HepG2 (cell line): ENCODE results near the gene TRMT1. TPM values are rescaled to one million over a fixed set of nuclear protein-coding genes. Genes with fewer than 3 reads are reported as not detected.

Source experiments
- E2F1 ChIP-seq: sonication (generic); formaldehyde crosslinking; IDR thresholded peaks from 2 replicates; pipeline ENCODE4 v1.5.0; 2020; ENCODE audit warnings: missing genetic modification reagents
- EZH2 ChIP-seq: conservative IDR thresholded peaks from 2 replicates; pipeline ENCODE4 v1.6.1; 2012; ENCODE audit warnings: mild to moderate bottlenecking, low read depth, low read length, moderate library complexity
- FOSL2 ChIP-seq: sonication (generic); formaldehyde crosslinking; IDR thresholded peaks from 2 replicates; pipeline ENCODE4 v1.4.0; 2020; ENCODE audit warnings: missing genetic modification reagents
- FOXM1 ChIP-seq: sonication (generic); formaldehyde crosslinking; IDR thresholded peaks from 2 replicates; pipeline ENCODE4 v1.5.0; 2020; ENCODE audit warnings: missing genetic modification reagents
- GMEB1 ChIP-seq: sonication (generic); formaldehyde crosslinking; IDR thresholded peaks from 2 replicates; pipeline ENCODE4 v1.5.1; 2020; ENCODE audit warnings: missing genetic modification reagents, mild to moderate bottlenecking, borderline replicate concordance
- HMG20A ChIP-seq: IDR thresholded peaks from 2 replicates; pipeline ENCODE4 v1.6.1; 2016; ENCODE audit warnings: borderline replicate concordance
- HOXA3 ChIP-seq: sonication (generic); formaldehyde crosslinking; IDR thresholded peaks from 2 replicates; pipeline ENCODE4 v1.5.0; 2020; ENCODE audit warnings: missing genetic modification reagents
- JUND ChIP-seq: sonication (generic); formaldehyde crosslinking; IDR thresholded peaks from 2 replicates; pipeline ENCODE4 v1.8.0; 2022; ENCODE audit warnings: mild to moderate bottlenecking, missing genetic modification reagents
- MED8 ChIP-seq: sonication (generic); formaldehyde crosslinking; IDR thresholded peaks from 2 replicates; pipeline ENCODE4 v1.8.1; 2023; ENCODE audit warnings: mild to moderate bottlenecking, missing genetic modification reagents; ENCODE audit not compliant: insufficient replicate concordance
- MEF2D ChIP-seq: sonication (generic); formaldehyde crosslinking; IDR thresholded peaks from 2 replicates; pipeline ENCODE4 v1.5.1; 2020; ENCODE audit warnings: mild to moderate bottlenecking, missing genetic modification reagents
- PITX1 ChIP-seq: sonication (generic); formaldehyde crosslinking; IDR thresholded peaks from 2 replicates; pipeline ENCODE4 v1.5.1; 2020; ENCODE audit warnings: mild to moderate bottlenecking, missing genetic modification reagents
- SNAPC5 ChIP-seq: sonication (generic); formaldehyde crosslinking; IDR thresholded peaks from 2 replicates; pipeline ENCODE4 v1.8.1; 2023; ENCODE audit warnings: mild to moderate bottlenecking, missing genetic modification reagents, borderline replicate concordance
- TCF7L2 ChIP-seq: IDR thresholded peaks from 2 replicates; pipeline ENCODE4 v1.6.1; 2011; ENCODE audit warnings: mild to moderate bottlenecking, low read depth, low read length, moderate library complexity
- TOPORS ChIP-seq: sonication (generic); formaldehyde crosslinking; IDR thresholded peaks from 2 replicates; pipeline ENCODE4 v1.8.0; 2023; ENCODE audit warnings: mild to moderate bottlenecking, missing genetic modification reagents
- YY1 ChIP-seq: IDR thresholded peaks from 2 replicates; pipeline ENCODE4 v1.6.1; 2011; ENCODE audit warnings: low read length, low read depth, moderate library complexity, mild to moderate bottlenecking; ENCODE audit not compliant: insufficient read depth, insufficient replicate concordance
- ZBTB34 ChIP-seq: sonication (generic); formaldehyde crosslinking; IDR thresholded peaks from 2 replicates; pipeline ENCODE4 v1.8.0; 2022; ENCODE audit warnings: mild to moderate bottlenecking, missing genetic modification reagents
- ZNF124 ChIP-seq: sonication (generic); formaldehyde crosslinking; IDR thresholded peaks from 2 replicates; pipeline ENCODE4 v1.4.0; 2020; ENCODE audit warnings: missing genetic modification reagents
- ZNF609 ChIP-seq: sonication (generic); formaldehyde crosslinking; IDR thresholded peaks from 2 replicates; pipeline ENCODE4 v1.4.0; 2020; ENCODE audit warnings: mild to moderate bottlenecking, missing genetic modification reagents, borderline replicate concordance
- ZNF775 ChIP-seq: sonication (generic); formaldehyde crosslinking; IDR thresholded peaks from 2 replicates; pipeline ENCODE4 v1.4.0; 2020; ENCODE audit warnings: missing genetic modification reagents, mild to moderate bottlenecking, moderate library complexity, borderline replicate concordance
- polyA plus RNA-seq, 8 experiments: library from polyadenylated mRNA; depleted of rRNA in 3 of 8; stranded (reverse) in 7 of 8; unstranded in 1 of 8; fragments of >200 nt; fragmentation: Illumina TruSeq in 4 of 8; extraction: Trizol in 4 of 8; gene quantifications; 2 replicates each; pipeline versions ENCODE4 v1.2.1 to v1.2.3, GENCODE V29; 2011 to 2016; ENCODE audit warnings: low read depth in 4 of 8, missing spikeins in 1 of 8, mixed read lengths in 1 of 8; ENCODE audit not compliant: insufficient read depth in 1 of 8
- total RNA-seq, 5 experiments: library from RNA; depleted of rRNA; stranded (reverse); fragments of >200 nt; fragmentation: Illumina TruSeq; extraction: Trizol; gene quantifications; 2 replicates each; pipeline ENCODE4 v1.2.3, GENCODE V29; 2016; ENCODE audit warnings: low read depth in 1 of 5

The TRMT1 gene
- total and polyA plus RNA-seq, 2 of the 13 experiments (the other 11 are each of a cell fraction or from before 2014, with no cell fraction given), result 35.5 to 44.1 TPM

GRCh38 chr19:13155472-13156359, 39.2 kb upstream of the TRMT1 start (continued):
- no peak for TF ChIP-seq TCF7L2
- peak; percentile 31 for TF ChIP-seq YY1
- 0 out of 2 replicates have a peak, but pooled peaks have one; percentile 22 for TF ChIP-seq ZNF775 (CRISPR knock-in tag)
- no peak for TF ChIP-seq ZNF124
- TF ChIP-seq EZH2, result no peak
- no peak for TF ChIP-seq FOXM1
- no peak for TF ChIP-seq TOPORS (CRISPR knock-in tag)
- no peak for TF ChIP-seq SNAPC5 (CRISPR knock-in tag)
- TF ChIP-seq HMG20A (CRISPR knock-in tag), result no peak
- TF ChIP-seq E2F1 (CRISPR knock-in tag), result no peak
- no peak for TF ChIP-seq HOXA3 (CRISPR knock-in tag)
- TF ChIP-seq PITX1, result no peak
- no peak for TF ChIP-seq MEF2D
- TF ChIP-seq MED8, result no peak
- no peak for TF ChIP-seq JUND (CRISPR knock-in tag)
- TF ChIP-seq ZNF609 (CRISPR knock-in tag), result peak; percentile 28; the same call in 1 of the 2 replicates
- 0 out of 2 replicates have a peak, but pooled peaks have one; percentile 21 for TF ChIP-seq GMEB1 (CRISPR knock-in tag)
- 0 out of 2 replicates have a peak, but pooled peaks have one; percentile 15 for TF ChIP-seq FOSL2 (CRISPR knock-in tag)
- no peak for TF ChIP-seq ZBTB34 (CRISPR knock-in tag)
